Keratinocyte (primary cell): ENCODE results near the gene ABL2. TPM values are rescaled to one million over a fixed set of nuclear protein-coding genes. Genes with fewer than 3 reads are reported as not detected.

Experiments used
- DNase-seq: peaks from one replicate; pipeline ENCODE4 v3.0.0-alpha.2; 2011; ENCODE audit warnings: low read depth, missing footprints, low spot score
- FAIRE-seq: peaks from 2 replicates; lab custom pipeline; 2011; peaks lifted over from hg19 to GRCh38; lab: Jason Lieb, UNC
- H2AFZ ChIP-seq: 2 replicates; pipeline ENCODE4 v1.6.0; 2012; ENCODE audit warnings: low read length, control low read depth, inconsistent platforms; ENCODE audit not compliant: control insufficient read depth
- H3K27ac ChIP-seq: 2 replicates; pipeline ENCODE4 v1.5.1; 2011; ENCODE audit warnings: low read length; ENCODE audit not compliant: control insufficient read depth, insufficient read depth
- H3K27me3 ChIP-seq: 3 replicates; pipeline ENCODE4 v1.6.0; 2011; ENCODE audit warnings: low read length; ENCODE audit not compliant: control insufficient read depth, insufficient read depth; ENCODE audit errors: extremely low read depth
- H3K36me3 ChIP-seq, 2 experiments: 2 replicates in 1 of 2; 3 replicates in 1 of 2; pipeline ENCODE4 v1.5.1; 2011; ENCODE audit warnings: low read length in 2 of 2, mild to moderate bottlenecking in 1 of 2; ENCODE audit not compliant: control insufficient read depth in 2 of 2, insufficient read depth in 2 of 2; ENCODE audit errors: extremely low read depth in 1 of 2
- H3K4me1 ChIP-seq: 3 replicates; pipeline ENCODE4 v1.5.1; 2011; ENCODE audit warnings: low read length; ENCODE audit not compliant: control insufficient read depth, insufficient read depth; ENCODE audit errors: extremely low read depth
- H3K4me2 ChIP-seq: 3 replicates; pipeline ENCODE4 v1.6.0; 2011; ENCODE audit warnings: low read depth, low read length; ENCODE audit not compliant: control insufficient read depth, insufficient read depth; ENCODE audit errors: extremely low read depth
- H3K4me3 ChIP-seq, 3 experiments: fragments of 200-600 bp in 1 of 3; sonication (generic) in 1 of 3; 2 replicates in 2 of 3; 3 replicates in 1 of 3; pipeline ENCODE4 v1.5.1; 2011 to 2016; ENCODE audit warnings: low read length in 3 of 3, mild to moderate bottlenecking in 3 of 3, control low read depth in 2 of 3, inconsistent platforms in 1 of 3, low read depth in 1 of 3, mixed read lengths in 1 of 3, mixed run types in 1 of 3, moderate library complexity in 1 of 3; ENCODE audit not compliant: control insufficient read depth in 2 of 3, insufficient read depth in 2 of 3; ENCODE audit errors: extremely low read depth in 1 of 3
- H3K79me2 ChIP-seq: 2 replicates; pipeline ENCODE4 v1.6.0; 2012; ENCODE audit warnings: low read length; ENCODE audit not compliant: control insufficient read depth, insufficient read depth
- H3K9ac ChIP-seq: 3 replicates; pipeline ENCODE4 v1.6.0; 2011; ENCODE audit warnings: low read length; ENCODE audit not compliant: control insufficient read depth, insufficient read depth; ENCODE audit errors: extremely low read depth
- H3K9me1 ChIP-seq: 3 replicates; pipeline ENCODE4 v1.6.0; 2011; ENCODE audit warnings: low read length; ENCODE audit not compliant: control insufficient read depth, insufficient read depth; ENCODE audit errors: extremely low read depth
- H3K9me3 ChIP-seq: 2 replicates; pipeline ENCODE4 v1.5.1; 2012; ENCODE audit warnings: low read depth, low read length; ENCODE audit not compliant: control insufficient read depth
- H4K20me1 ChIP-seq: 3 replicates; pipeline ENCODE4 v1.6.0; 2011; ENCODE audit warnings: low read length; ENCODE audit not compliant: control insufficient read depth, insufficient read depth; ENCODE audit errors: extremely low read depth
- EZH2 ChIP-seq: IDR thresholded peaks from one replicate; pipeline ENCODE4 v1.6.1; 2012; ENCODE audit warnings: inconsistent platforms, mild to moderate bottlenecking, low read length, moderate library complexity
- dilution Hi-C: fragments of 300-500 bp; cut with MboI; formaldehyde crosslinking; loops from one replicate; pipeline ENCODE4 v1.7.0; 2020; ENCODE audit warnings: low sequenced_read_pairs; ENCODE audit not compliant: extremely low pct_ligation_motif_present
- polyA plus RNA-seq, 5 experiments: library from polyadenylated mRNA; depleted of rRNA in 3 of 5; stranded (reverse) in 3 of 5; stranded (forward) in 1 of 5; unstranded in 1 of 5; fragments of >200 nt; gene quantifications; 1 replicate in 1 of 5; 2 replicates in 3 of 5; 3 replicates in 1 of 5; pipeline versions ENCODE4 v1.2.1 to v1.2.3, GENCODE V29; 2011 to 2012; ENCODE audit warnings: missing spikeins in 2 of 5, low read depth in 1 of 5, low replicate concordance in 1 of 5
- TF ChIP-seq, protein P1 (sequence below), 3 experiments: IDR thresholded peaks in 1 of 3; conservative IDR thresholded peaks in 1 of 3; optimal IDR thresholded peaks in 1 of 3; 2 replicates in 2 of 3; 3 replicates in 1 of 3; pipeline versions ENCODE3 to v1.5.1; 2011; ENCODE audit warnings: low read length in 3 of 3, mild to moderate bottlenecking in 3 of 3, moderate library complexity in 2 of 3, control low read depth in 1 of 3, inconsistent platforms in 1 of 3; ENCODE audit not compliant: insufficient read depth in 2 of 3; ENCODE audit errors: extremely low read depth in 1 of 3

ABL2 gene
- polyA plus RNA-seq, 1 donor (not counting 4 experiments of a cell fraction or from before 2014, with no cell fraction given), result 37.6 TPM

DNA sequence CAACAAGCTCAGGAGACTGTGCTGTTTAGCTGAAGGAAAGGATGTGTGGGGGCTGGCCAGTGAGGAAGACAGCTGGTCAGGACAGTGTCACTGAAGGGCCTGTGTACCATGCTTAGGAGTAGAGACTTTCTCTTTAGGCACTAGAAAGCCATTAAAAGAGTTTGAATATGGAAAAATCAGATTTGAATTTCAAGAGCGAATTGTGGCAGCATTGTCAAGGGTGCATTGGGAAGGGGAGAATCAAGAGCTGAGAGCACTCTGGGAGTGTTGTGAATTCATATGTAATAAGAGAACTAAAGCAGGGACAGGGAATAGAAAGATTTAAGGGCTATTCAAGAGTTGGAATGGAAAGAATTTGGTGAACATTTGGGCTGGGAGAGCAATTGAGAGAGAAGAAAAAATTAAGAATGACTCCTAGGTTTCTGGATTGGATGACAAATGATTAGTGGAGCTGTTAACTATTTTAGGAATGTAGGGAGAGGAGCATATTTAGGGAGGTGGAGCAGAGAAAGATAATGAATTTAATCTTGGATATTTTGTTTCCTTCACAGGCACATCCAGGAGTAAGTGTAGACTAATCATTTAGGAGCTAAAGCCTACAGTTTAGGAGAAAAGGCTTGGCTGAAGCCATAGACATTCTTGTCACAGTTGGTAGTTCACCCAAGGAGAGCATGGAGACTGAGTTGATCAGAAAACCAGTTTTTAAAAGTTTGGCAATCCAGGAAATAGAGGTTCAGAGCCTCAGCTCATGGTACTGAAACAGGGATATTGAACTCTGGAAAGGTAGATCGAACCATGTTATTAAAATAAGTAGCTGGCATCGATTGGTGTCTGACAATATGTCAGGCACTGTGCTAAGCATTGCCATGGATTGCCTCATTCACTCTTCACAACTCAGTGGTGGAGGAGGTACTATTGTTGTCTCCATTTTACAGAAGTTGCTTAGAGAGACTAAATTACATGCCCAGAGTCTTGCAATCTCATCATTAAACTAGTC is 170.7 kb downstream of the ABL2 start:
- peak overlapping the region; percentile 69 for H3K27ac ChIP-seq

DNA sequence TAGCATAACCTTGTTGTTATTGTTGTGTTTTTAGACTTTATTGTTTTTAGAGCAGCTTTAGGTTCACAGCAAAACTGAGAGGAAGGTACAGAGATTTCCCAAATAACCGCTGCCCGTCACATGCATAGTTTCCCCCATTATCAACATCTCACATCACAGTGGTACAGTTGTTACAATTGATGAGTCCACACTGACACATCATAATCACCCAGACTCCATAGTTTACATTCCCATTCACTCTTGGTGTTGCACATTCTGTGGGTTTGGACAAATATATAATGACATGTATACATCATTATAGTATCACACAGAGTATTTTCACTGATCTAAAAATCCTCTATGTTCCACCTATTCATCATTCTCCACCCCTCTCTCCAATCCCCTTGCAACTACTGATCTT is 173.5 kb downstream of the ABL2 start:
- no peak for DNase-seq

More for the DNA sequence above, 170.7 kb downstream of the ABL2 start:
- Histone ChIP-seq H3K4me2 (peak overlapping the region; percentile 68), H3K4me1 (peaks cover 31% of the 10 kb centered on the region), H2AFZ (no peak overlapping the region), H3K4me3 (no peak overlapping the region), H3K9me3 (no peaks in the 10 kb centered on the region), H3K9ac (no peak overlapping the region), H4K20me1 (no peaks in the 10 kb centered on the region), H3K27me3 (no peaks in the 10 kb centered on the region), H3K79me2 (no peaks in the 10 kb centered on the region), H3K9me1 (no peaks in the 10 kb centered on the region), H3K36me3 (peaks cover 0 to 2% of the 10 kb centered on the region in 2 experiments)
- dilution Hi-C loops, result no loop called here
- no peak for TF ChIP-seq EZH2
- TF ChIP-seq, protein P1, sequence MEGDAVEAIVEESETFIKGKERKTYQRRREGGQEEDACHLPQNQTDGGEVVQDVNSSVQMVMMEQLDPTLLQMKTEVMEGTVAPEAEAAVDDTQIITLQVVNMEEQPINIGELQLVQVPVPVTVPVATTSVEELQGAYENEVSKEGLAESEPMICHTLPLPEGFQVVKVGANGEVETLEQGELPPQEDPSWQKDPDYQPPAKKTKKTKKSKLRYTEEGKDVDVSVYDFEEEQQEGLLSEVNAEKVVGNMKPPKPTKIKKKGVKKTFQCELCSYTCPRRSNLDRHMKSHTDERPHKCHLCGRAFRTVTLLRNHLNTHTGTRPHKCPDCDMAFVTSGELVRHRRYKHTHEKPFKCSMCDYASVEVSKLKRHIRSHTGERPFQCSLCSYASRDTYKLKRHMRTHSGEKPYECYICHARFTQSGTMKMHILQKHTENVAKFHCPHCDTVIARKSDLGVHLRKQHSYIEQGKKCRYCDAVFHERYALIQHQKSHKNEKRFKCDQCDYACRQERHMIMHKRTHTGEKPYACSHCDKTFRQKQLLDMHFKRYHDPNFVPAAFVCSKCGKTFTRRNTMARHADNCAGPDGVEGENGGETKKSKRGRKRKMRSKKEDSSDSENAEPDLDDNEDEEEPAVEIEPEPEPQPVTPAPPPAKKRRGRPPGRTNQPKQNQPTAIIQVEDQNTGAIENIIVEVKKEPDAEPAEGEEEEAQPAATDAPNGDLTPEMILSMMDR (optimal IDR thresholded peaks at IDR 0.05 in 1 of 3, IDR thresholded peaks at IDR 0.05 in 1 of 3, conservative IDR thresholded peaks at IDR 0.05 in 1 of 3; ENCODE audit: extremely low read depth in 1 of 3, insufficient read depth in 2 of 3, low read length in 3 of 3), result no peak
- FAIRE-seq, result peak; percentile 26
- no peak for DNase-seq

More for the DNA sequence above, 173.5 kb downstream of the ABL2 start:
- peak; percentile 81 for FAIRE-seq
- TF ChIP-seq EZH2, result no peak
- TF ChIP-seq, protein P1 (optimal IDR thresholded peaks at IDR 0.05 in 1 of 3, IDR thresholded peaks at IDR 0.05 in 1 of 3, conservative IDR thresholded peaks at IDR 0.05 in 1 of 3; ENCODE audit: extremely low read depth in 1 of 3, insufficient read depth in 2 of 3, low read length in 3 of 3), result no peak
- H3K27me3 ChIP-seq, result no peaks in the 10 kb centered on the region
- dilution Hi-C loops, result no loop called here
- no peak overlapping the region for H2AFZ ChIP-seq
- no peak overlapping the region for H3K9ac ChIP-seq
- peaks cover 0 to 2% of the 10 kb centered on the region in 2 experiments for H3K36me3 ChIP-seq
- no peaks in the 10 kb centered on the region for H4K20me1 ChIP-seq
- H3K27ac ChIP-seq, result no peak overlapping the region
- H3K4me3 ChIP-seq, result no peak overlapping the region
- H3K79me2 ChIP-seq, result no peaks in the 10 kb centered on the region
- H3K4me2 ChIP-seq, result no peak overlapping the region
- H3K4me1 ChIP-seq, result peaks cover 31% of the 10 kb centered on the region
- H3K9me3 ChIP-seq, result no peaks in the 10 kb centered on the region
- H3K9me1 ChIP-seq, result no peaks in the 10 kb centered on the region
